Stimulated activated naive CD8-positive, alpha-beta T cell treated with anti-CD3 and anti-CD28 coated beads, Interleukin-15, Interleukin-2, amounts not matched to agents 100 U/mL and 50 U/mL, for 24 hours (primary cell): ENCODE data around the gene HCK.
A peak's percentile ranks its signal among the peaks of the same experiment; 100 is the strongest.
"Not testable (repeated sequence)": the region's sequence is repeated elsewhere in the genome, so short reads cannot be mapped to it uniquely, and the experiment has no call there.

Experiments
- ATAC-seq: fragments of 150-1000 bp; cut with Tn5 transposase; one replicate; pipeline ENCODE4 v1.10.0; 2021
- DNase-seq: peaks from one replicate; pipeline ENCODE4 v3.0.0; 2021

HCK gene

GRCh38 chr20:32029561-32029960 lies 22.5 kb upstream of the HCK start:
- no peak for DNase-seq
- ATAC-seq: no peak

DNA sequence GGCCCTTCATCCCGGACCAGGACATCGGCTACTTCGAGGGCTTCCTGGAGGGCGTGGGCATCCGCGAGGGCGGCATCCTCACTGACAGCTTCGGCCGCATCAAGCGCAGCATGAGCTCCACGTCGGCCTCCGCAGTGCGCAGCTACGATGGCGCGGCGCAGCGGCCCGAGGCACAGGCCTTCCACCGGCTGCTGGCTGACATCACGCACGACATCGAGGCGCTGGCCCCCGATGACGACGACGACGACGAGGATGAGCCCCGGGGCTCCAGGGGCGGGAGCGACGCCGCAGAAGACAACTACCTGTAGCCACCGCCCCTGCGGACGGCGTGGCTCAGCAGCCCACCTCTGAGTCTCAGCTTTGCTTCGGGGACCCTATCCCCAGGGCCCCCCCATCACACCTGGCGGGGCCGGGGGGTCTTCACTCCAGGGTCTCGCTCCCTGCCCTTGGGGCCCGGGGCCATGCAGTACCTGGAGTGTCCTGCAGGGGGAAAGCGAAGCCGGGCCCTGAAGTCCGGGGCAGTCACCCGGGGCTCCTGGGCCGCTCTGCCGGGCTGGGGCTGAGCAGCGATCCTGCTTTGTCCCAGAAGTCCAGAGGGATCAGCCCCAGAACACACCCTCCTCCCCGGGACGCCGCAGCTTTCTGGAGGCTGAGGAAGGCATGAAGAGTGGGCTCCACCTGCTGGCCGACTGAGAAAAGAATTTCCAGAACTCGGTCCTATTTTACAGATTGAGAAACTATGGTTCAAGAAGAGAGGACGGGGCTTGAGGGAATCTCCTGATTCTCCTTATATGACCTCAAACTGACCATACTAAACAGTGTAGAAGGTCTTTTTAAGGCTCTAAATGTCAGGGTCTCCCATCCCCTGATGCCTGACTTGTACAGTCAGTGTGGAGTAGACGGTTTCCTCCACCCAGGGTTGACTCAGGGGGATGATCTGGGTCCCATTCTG lies 20.8 kb upstream of the HCK start:
- DNase-seq (peak; percentile 73), ATAC-seq (peak; percentile 61)

- no peak for ATAC-seq
These were observed 18.7 kb upstream of the HCK start for GRCh38 chr20:32033316-32033715.

GRCh38 chr20:32033721-32034120 lies 18.3 kb upstream of the HCK start:
- not testable (repeated sequence) for ATAC-seq, DNase-seq

More at GRCh38 chr20:32033316-32033715, 18.7 kb upstream of the HCK start:
- no peak for DNase-seq

- ATAC-seq (no peak), DNase-seq (no peak)
These were observed 17.2 kb upstream of the HCK start for GRCh38 chr20:32034581-32035425.

- ATAC-seq: no peak
These were observed 16.6 kb upstream of the HCK start for GRCh38 chr20:32035426-32035779.

GRCh38 chr20:32036252-32036651 lies 15.8 kb upstream of the HCK start:
- DNase-seq (no peak), ATAC-seq (no peak)

More at GRCh38 chr20:32035426-32035779, 16.6 kb upstream of the HCK start:
- DNase-seq: no peak

- ATAC-seq: no peak
- DNase-seq: no peak
These were observed 15.1 kb upstream of the HCK start for GRCh38 chr20:32036716-32037485.

GRCh38 chr20:32037929-32038328 lies 14.1 kb upstream of the HCK start:
- DNase-seq (no peak), ATAC-seq (no peak)

DNA sequence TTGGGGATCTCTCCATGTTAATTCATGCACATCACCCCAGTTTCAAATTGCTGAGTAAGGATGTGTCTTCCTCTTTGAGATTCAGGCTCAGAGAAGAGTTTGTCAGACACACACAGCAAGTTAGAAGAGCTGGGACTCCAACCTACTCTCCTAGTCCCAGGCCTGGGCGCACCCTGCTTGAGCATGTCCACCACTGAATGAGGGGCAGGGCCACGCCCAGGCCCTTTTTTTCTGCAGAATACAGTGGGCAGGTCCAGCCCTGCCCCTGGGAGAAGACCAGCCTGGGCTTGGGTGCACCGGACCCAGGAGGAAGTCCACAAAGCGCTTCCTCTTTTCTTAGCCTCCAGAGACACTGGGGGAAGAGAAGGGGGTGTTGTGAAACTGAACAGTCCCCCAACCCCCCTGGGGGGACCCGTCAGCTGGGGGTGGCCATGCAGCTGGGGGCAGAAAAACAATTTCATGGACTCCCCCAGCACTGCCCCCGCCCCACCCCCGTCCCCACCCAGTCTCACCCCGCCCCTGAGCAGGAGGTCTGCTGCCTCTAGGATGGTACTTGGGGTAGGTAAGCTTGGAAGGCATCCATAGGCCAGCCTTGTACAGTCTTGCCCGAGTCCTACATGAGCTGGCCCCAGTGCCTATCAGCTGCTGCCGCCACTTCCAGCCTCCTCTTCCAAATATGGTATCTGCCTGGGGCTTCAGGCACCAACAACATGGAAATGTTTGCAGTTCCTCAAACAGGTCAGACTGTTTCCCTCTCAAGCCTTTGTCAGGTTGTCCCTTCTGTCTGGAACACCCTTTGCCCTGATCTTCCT lies 11.7 kb upstream of the HCK start:
- peak; percentile 55 for ATAC-seq

DNA sequence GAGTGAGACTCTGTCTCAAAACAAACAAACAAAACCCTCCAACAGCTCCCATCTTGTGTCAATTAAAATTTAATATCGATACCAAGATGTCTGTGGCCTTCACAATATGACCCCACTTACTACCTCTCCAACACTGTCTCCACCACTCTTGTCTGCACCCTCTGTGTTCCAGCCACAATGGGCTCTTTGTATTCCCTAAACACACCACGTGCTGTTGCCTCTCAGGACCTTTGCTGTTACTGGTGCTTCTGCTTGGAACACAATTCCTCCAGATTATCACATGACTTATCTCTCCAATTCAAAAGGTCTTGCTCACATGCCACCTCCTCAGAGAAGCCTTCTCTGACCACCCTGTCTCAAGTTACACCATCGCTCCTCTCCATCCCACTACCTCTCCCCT lies 6.0 kb upstream of the HCK start:
- DNase-seq (no peak), ATAC-seq (no peak)

More for the DNA sequence above, 11.7 kb upstream of the HCK start:
- DNase-seq: peak; percentile 16

DNA sequence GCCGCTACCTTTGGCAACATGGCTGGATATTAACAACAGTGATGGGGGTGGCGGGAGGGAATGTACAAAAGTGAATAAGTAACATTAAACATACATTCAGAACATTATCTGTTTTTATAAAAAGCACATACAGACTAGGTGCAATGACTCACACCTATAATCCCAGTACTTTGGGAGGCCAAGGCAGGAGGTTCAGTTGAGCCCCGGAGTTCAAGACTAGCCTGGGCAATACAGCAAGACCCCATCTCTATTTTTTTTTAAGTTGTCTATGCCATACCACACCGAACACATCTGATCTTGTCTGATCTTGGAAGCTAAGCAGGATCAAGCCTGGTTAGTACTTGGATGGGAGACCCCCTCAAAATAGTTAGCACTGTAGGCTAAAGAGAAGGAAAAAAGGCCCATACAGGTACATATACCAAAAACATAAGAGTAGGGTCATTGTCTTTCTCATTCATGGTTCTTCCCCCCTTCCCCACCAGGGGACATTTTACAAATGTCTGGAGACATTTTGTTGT lies 1.7 kb upstream of the HCK start:
- DNase-seq (no peak), ATAC-seq (no peak)

GRCh38 chr20:32050851-32051556 lies 1.0 kb upstream of the HCK start:
- no peak for DNase-seq
- peak; percentile 24 for ATAC-seq

GRCh38 chr20:32051720-32052089 lies 337 bp upstream of the HCK start:
- no peak for DNase-seq
- ATAC-seq: no peak

- peak; percentile 24 for DNase-seq
- ATAC-seq: peak; percentile 47
These were observed 828 bp downstream of the HCK start for GRCh38 chr20:32052778-32053362.

GRCh38 chr20:32053648-32054047 lies 1.6 kb downstream of the HCK start:
- ATAC-seq: no peak
- DNase-seq: no peak

DNA sequence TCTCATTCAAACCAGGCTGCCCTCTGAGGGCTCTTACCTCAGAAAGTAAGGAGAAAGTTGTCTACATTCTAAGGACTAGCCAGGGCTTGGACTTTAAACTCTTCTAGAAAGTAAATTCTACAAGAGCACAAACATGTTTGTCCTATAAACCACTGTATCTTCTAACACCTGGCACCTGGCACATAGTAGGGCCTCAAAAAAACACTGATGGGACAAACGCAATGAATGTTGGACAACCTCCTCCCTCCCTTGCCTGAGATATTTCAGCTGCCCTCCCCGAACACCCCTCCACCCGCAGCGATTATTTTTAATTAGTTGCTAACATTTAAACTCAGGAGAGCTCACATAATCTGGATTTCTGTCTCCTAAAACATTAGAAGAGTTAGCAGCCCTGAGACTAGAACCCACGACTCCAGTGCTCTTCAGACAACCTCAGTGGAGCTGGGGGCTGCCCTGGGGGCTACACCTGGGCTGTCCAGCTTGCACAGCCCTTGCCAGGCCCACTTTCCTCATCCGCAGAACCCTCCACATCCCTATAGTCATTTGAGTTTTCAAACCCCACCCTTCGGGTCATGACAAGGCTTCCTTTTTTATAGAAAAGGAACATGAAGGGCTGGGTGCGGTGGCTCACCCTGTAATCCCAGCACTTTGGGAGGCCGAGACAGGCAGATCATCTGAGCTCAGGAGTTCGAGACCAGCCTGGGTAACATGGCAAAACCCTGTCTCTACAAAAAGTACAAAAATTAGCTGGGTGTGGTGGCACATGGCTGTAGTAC lies 4.9 kb downstream of the HCK start:
- no peak for ATAC-seq

DNA sequence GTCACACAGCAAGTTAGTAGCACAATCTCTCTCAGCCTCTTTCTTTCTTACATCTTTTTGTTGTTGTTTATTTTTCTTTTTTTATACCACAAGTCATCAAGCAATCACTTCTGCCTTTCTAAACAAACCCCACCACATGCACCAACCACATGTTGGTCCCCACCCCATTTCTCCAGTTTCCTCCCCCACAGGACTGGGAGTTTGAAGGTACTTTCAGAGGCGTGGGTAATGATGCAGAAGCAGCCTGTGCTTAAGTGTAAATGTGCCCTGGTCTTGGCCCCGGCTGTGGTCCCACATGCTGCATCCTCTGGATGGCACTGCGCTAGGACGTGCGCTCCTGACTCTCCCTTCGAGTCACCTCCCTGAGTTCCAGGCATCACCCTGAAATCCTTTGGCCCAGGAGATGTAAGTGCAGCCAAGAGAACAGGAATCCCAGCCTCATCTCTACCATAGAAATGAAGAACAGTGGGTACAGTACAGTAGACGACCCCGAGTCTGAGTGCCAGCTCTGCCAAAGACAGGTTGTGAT lies 5.7 kb downstream of the HCK start:
- ATAC-seq: no peak
- DNase-seq: no peak

More for the DNA sequence above, 4.9 kb downstream of the HCK start:
- DNase-seq: no peak

- no peak for ATAC-seq
These were observed 7.1 kb downstream of the HCK start for GRCh38 chr20:32059189-32059588.

More at GRCh38 chr20:32059189-32059588, 7.1 kb downstream of the HCK start:
- no peak for DNase-seq
